GM23248 (cell line): ENCODE results near the gene SRPK3.

Experiments used
- EZH2 ChIP-seq: fragments of 200-600 bp; sonication (generic); IDR thresholded peaks from 2 replicates; pipeline ENCODE4 v1.6.1; 2018; ENCODE audit warnings: antibody characterized with exemption, mild to moderate bottlenecking; ENCODE audit not compliant: insufficient read depth, poor library complexity, severe bottlenecking
- EZH2phosphoT487 ChIP-seq: fragments of 200-600 bp; sonication (generic); IDR thresholded peaks from 2 replicates; pipeline ENCODE4 v1.6.1; 2018; ENCODE audit warnings: antibody characterized with exemption, moderate library complexity, mild to moderate bottlenecking, low read depth; ENCODE audit not compliant: insufficient read depth

DNA sequence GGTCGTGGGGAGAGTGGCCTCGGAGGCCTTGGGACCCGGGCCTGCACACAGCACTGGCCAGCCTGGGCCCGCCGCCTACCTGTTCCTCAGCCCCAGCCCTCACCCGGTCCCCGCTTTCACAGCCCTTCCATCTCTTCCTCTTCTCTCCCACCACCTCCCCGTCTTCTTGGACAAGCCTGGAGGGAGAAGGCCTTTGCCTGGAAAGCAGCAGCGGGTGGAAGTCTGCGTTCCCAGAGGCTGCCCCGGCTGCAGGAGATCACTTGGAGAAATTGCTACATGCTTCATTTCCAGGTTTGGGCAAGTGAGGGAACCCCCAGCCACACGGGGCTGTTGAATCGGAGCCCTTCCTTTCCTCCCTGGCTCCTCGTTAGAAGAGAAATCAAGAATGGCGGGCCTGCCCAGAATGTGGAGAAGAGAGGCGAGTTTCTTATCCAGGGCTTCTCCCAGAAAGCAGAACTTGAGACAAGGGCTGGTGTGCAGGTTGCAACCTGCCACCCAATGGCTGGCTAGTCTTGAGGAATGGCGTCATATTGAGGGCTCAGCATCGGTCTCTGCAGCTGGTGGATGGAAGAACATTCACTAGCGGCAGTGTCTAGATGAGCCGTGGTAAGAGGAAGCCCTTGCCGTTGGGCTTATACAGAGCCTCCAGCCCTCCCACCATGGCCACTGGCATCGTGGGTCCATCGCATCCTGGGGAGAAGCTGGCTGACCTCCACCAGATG lies 50.7 kb downstream of the SRPK3 start:
- no peak for TF ChIP-seq EZH2phosphoT487
- no peak for TF ChIP-seq EZH2
